ENCODE data around the gene CRTC3. TPM values are rescaled to one million over a fixed set of nuclear protein-coding genes. Genes with fewer than 3 reads are reported as not detected.

Gene CRTC3
- total and polyA plus RNA-seq, 4 donors, result 12.9 to 82.2 (median 44.0) TPM

GRCh38 chr15:90595763-90596155 lies 66.0 kb downstream of the CRTC3 start:
- Histone ChIP-seq H3K27ac (ENCODE audit: low read depth in 1 of 2, low read length in 2 of 2) (peak overlapping the region; percentile 2 to 68), H3K36me3 (ENCODE audit: control insufficient read depth in 1 of 2, insufficient read depth in 2 of 2, low read length in 1 of 2) (no peaks in the 10 kb centered on the region), H3K4me3 (ENCODE audit: low read length in 2 of 2) (no peak overlapping the region), H3K27me3 (ENCODE audit: control insufficient read depth in 1 of 2, insufficient read depth in 2 of 2, low read length in 1 of 2) (no peaks in the 10 kb centered on the region), H3K9me3 (ENCODE audit: control insufficient read depth, low read length) (no peaks in the 10 kb centered on the region), H3K4me1 (ENCODE audit: control insufficient read depth in 1 of 2, insufficient read depth in 2 of 2, low read length in 2 of 2) (peaks cover 2 to 8% of the 10 kb centered on the region in 2 donors)
- no peak for ATAC-seq (ENCODE audit: low FRiP score)
- WGBS, 2 donors, result 64 to 70% methylated on average over 7 of the region's 7 CpGs
- intact Hi-C loops (cut with DNase I), result loop anchor here (5.0 to 10.0 kb wide), 2 partner anchors 38 to 201 kb away; no protein-coding TSS in a partner anchor
- DNase-seq, result no peak

DNA sequence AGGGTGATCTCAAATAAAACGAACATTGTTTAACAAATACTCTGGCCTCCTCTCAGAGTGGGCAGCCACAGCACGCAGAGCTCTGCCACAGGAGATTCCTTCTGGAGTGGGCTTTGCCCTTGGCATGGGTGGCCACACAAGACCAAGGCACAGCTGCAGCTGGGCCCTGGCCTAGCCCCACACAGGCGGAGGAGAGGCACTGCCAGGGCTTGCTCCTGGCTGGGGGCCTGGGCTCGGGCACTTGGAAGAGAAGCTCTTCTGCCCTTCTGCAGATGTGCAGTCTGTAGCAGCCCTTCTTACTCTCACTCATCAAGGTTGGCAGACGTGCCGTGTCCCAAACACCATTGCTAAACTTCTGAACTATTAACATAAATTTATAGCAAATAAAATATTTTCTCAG lies 67.2 kb downstream of the CRTC3 start:
- intact Hi-C loops (cut with DNase I), result loop anchor here (5.0 to 10.0 kb wide), 2 partner anchors 40 to 202 kb away; no protein-coding TSS in a partner anchor
- no peaks in the 10 kb centered on the region for H3K36me3 ChIP-seq (ENCODE audit: control insufficient read depth in 1 of 2, insufficient read depth in 2 of 2, low read length in 1 of 2)
- no peaks in the 10 kb centered on the region for H3K9me3 ChIP-seq (ENCODE audit: control insufficient read depth, low read length)
- H3K4me1 ChIP-seq (ENCODE audit: control insufficient read depth in 1 of 2, insufficient read depth in 2 of 2, low read length in 2 of 2), result peaks cover 0 to 8% of the 10 kb centered on the region in 2 donors
- peak; percentile 27 for ATAC-seq (ENCODE audit: low FRiP score)
- no peak overlapping the region for H3K4me3 ChIP-seq (ENCODE audit: low read length in 2 of 2)
- H3K27me3 ChIP-seq (ENCODE audit: control insufficient read depth in 1 of 2, insufficient read depth in 2 of 2, low read length in 1 of 2), result no peaks in the 10 kb centered on the region
- peak overlapping the region; percentile 43 to 46 for H3K27ac ChIP-seq (ENCODE audit: low read depth in 1 of 2, low read length in 2 of 2)
- 16 to 17% methylated on average over 6 of the region's 6 CpGs for WGBS, 2 donors
- no peak for DNase-seq

DNA sequence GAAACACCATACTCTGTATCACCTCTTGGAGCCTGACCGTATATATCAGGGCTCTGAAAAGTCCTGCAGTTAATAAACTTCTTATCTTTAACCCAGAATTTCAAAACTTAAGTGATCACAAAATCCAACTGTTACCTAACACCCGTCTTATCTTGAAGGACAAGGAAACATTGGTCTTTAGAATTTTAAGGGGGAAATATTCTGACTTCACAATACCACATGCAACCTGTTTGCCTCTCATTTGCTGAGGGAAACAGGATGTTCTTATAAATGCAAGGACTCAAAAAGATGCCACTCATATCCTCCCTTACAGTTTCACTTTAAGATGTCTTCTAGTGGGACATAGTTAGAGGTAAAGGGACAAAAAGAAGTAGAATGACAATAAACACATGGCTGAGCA lies 67.9 kb downstream of the CRTC3 start:
- DNase-seq, result no peak
- Histone ChIP-seq H3K36me3 (ENCODE audit: control insufficient read depth in 1 of 2, insufficient read depth in 2 of 2, low read length in 1 of 2) (no peaks in the 10 kb centered on the region), H3K4me1 (ENCODE audit: control insufficient read depth in 1 of 2, insufficient read depth in 2 of 2, low read length in 2 of 2) (peaks cover 0 to 8% of the 10 kb centered on the region in 2 donors), H3K27ac (ENCODE audit: low read depth in 1 of 2, low read length in 2 of 2) (peak overlapping the region; percentile 8 to 87), H3K27me3 (ENCODE audit: control insufficient read depth in 1 of 2, insufficient read depth in 2 of 2, low read length in 1 of 2) (no peaks in the 10 kb centered on the region), H3K4me3 (ENCODE audit: low read length in 2 of 2) (no peak overlapping the region), H3K9me3 (ENCODE audit: control insufficient read depth, low read length) (no peaks in the 10 kb centered on the region)
- intact Hi-C loops (cut with DNase I), result loop anchor here (5.0 to 10.0 kb wide), 2 partner anchors 40 to 203 kb away; no protein-coding TSS in a partner anchor
- WGBS, 2 donors, result 61 to 65% methylated on average over 2 of the region's 2 CpGs
- no peak for ATAC-seq (ENCODE audit: low FRiP score)

DNA sequence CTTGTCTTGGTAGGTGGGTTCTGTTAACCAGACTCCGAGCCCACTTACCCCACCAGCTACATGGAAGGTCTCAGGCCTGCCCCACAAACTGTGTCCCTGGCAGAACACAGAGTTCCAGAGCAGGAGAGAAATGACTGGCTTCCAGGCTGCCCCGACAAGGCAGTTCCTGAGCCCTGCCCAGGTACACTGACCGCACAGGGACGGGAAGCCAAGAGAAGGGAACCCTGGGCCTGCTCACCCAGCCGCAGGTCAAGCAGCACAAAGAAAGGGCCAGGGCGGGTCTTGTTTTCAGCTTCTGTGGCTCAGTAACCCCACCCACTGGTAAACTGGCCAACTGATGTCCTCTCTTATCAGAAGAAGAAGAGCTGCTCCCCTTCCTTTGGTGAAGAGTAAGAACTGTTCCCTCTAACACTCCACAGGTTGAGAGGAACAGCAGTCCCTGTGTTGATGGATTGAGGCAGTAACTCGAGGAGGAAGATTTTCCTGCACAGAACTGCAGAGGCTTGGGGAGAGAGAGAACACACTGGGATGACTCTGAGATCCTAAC lies 68.4 kb downstream of the CRTC3 start:
- Histone ChIP-seq H3K27ac (ENCODE audit: low read depth in 1 of 2, low read length in 2 of 2) (peak overlapping the region; percentile 8 to 87), H3K27me3 (ENCODE audit: control insufficient read depth in 1 of 2, insufficient read depth in 2 of 2, low read length in 1 of 2) (no peaks in the 10 kb centered on the region), H3K36me3 (ENCODE audit: control insufficient read depth in 1 of 2, insufficient read depth in 2 of 2, low read length in 1 of 2) (no peaks in the 10 kb centered on the region), H3K4me1 (ENCODE audit: control insufficient read depth in 1 of 2, insufficient read depth in 2 of 2, low read length in 2 of 2) (peaks cover 0 to 8% of the 10 kb centered on the region in 2 donors), H3K4me3 (ENCODE audit: low read length in 2 of 2) (no peak overlapping the region), H3K9me3 (ENCODE audit: control insufficient read depth, low read length) (no peaks in the 10 kb centered on the region)
- no peak for ATAC-seq (ENCODE audit: low FRiP score)
- 61 to 69% methylated on average over 7 of the region's 7 CpGs for WGBS, 2 donors
- intact Hi-C loops (cut with DNase I), result loop anchor here (5.0 to 10.0 kb wide), 2 partner anchors 41 to 203 kb away; no protein-coding TSS in a partner anchor
- DNase-seq, result no peak

- H3K27ac ChIP-seq (ENCODE audit: low read depth in 1 of 2, low read length in 2 of 2), result peak overlapping the region in 1 of 2 donors; percentile 87
- H3K4me1 ChIP-seq (ENCODE audit: control insufficient read depth in 1 of 2, insufficient read depth in 2 of 2, low read length in 2 of 2), result peaks cover 0 to 8% of the 10 kb centered on the region in 2 donors
- ATAC-seq (ENCODE audit: low FRiP score), result no peak
- H3K36me3 ChIP-seq (ENCODE audit: control insufficient read depth in 1 of 2, insufficient read depth in 2 of 2, low read length in 1 of 2), result no peaks in the 10 kb centered on the region
- no peak for DNase-seq
- intact Hi-C loops (cut with DNase I), result loop anchor here (5.0 to 10.0 kb wide), 2 partner anchors 41 to 204 kb away; no protein-coding TSS in a partner anchor
- no peaks in the 10 kb centered on the region for H3K27me3 ChIP-seq (ENCODE audit: control insufficient read depth in 1 of 2, insufficient read depth in 2 of 2, low read length in 1 of 2)
- 87 to 90% methylated on average over 10 of the region's 10 CpGs for WGBS, 2 donors
- no peaks in the 10 kb centered on the region for H3K9me3 ChIP-seq (ENCODE audit: control insufficient read depth, low read length)
- no peak overlapping the region for H3K4me3 ChIP-seq (ENCODE audit: low read length in 2 of 2)
Measured at GRCh38 chr15:90598679-90599078, 69.0 kb downstream of the CRTC3 start.

GRCh38 chr15:90599116-90599515 lies 69.4 kb downstream of the CRTC3 start:
- no peaks in the 10 kb centered on the region for H3K9me3 ChIP-seq (ENCODE audit: control insufficient read depth, low read length)
- DNase-seq (no peak), ATAC-seq (ENCODE audit: low FRiP score) (no peak)
- no peaks in the 10 kb centered on the region for H3K27me3 ChIP-seq (ENCODE audit: control insufficient read depth in 1 of 2, insufficient read depth in 2 of 2, low read length in 1 of 2)
- intact Hi-C loops (cut with DNase I), result loop anchor here (5.0 to 10.0 kb wide), 2 partner anchors 42 to 204 kb away; no protein-coding TSS in a partner anchor
- no peaks in the 10 kb centered on the region for H3K36me3 ChIP-seq (ENCODE audit: control insufficient read depth in 1 of 2, insufficient read depth in 2 of 2, low read length in 1 of 2)
- WGBS, 2 donors, result 66 to 67% methylated on average over 4 of the region's 4 CpGs
- H3K4me3 ChIP-seq (ENCODE audit: low read length in 2 of 2), result no peak overlapping the region
- H3K27ac ChIP-seq (ENCODE audit: low read depth in 1 of 2, low read length in 2 of 2), result peak overlapping the region in 1 of 2 donors; percentile 6
- peaks cover 0 to 8% of the 10 kb centered on the region in 2 donors for H3K4me1 ChIP-seq (ENCODE audit: control insufficient read depth in 1 of 2, insufficient read depth in 2 of 2, low read length in 2 of 2)

- H3K27me3 ChIP-seq (ENCODE audit: control insufficient read depth in 1 of 2, insufficient read depth in 2 of 2, low read length in 1 of 2), result no peaks in the 10 kb centered on the region
- ATAC-seq (ENCODE audit: low FRiP score) (no peak), DNase-seq (no peak)
- WGBS, 2 donors, result 65 to 70% methylated on average over 6 of the region's 6 CpGs
- no peak overlapping the region for H3K4me3 ChIP-seq (ENCODE audit: low read length in 2 of 2)
- peaks cover 0 to 8% of the 10 kb centered on the region in 2 donors for H3K4me1 ChIP-seq (ENCODE audit: control insufficient read depth in 1 of 2, insufficient read depth in 2 of 2, low read length in 2 of 2)
- H3K36me3 ChIP-seq (ENCODE audit: control insufficient read depth in 1 of 2, insufficient read depth in 2 of 2, low read length in 1 of 2), result no peaks in the 10 kb centered on the region
- peak overlapping the region in 1 of 2 donors; percentile 7 for H3K27ac ChIP-seq (ENCODE audit: low read depth in 1 of 2, low read length in 2 of 2)
- intact Hi-C loops (cut with DNase I), result loop anchor here (5.0 to 10.0 kb wide), 4 partner anchors 42 to 205 kb away; no protein-coding TSS in a partner anchor
- no peaks in the 10 kb centered on the region for H3K9me3 ChIP-seq (ENCODE audit: control insufficient read depth, low read length)
Measured at GRCh38 chr15:90599644-90600043, 69.9 kb downstream of the CRTC3 start.

DNA sequence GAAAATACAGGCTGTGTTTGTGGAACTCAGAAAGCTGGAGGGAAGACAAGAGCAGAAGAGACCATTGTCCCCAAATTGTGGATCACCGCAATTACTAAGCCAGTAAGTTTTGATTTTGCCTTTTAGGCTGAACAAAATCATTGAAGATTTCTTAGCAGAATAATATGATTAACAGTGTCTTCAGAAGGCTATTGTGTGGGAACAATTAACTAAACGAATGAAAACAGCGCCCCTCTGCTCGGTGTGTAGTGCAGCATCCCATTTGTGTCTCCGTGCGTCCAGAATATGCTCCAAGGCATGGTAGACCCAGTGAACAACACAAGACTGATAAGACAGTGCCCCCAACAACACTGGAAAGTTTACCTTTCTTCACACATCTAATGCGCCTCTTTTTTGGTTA lies 71.2 kb downstream of the CRTC3 start:
- WGBS, 2 donors, result 91 to 93% methylated on average over 7 of the region's 7 CpGs
- intact Hi-C loops (cut with DNase I), result loop anchor here (5.0 to 10.0 kb wide), 2 partner anchors 66 to 69 kb away; no protein-coding TSS in a partner anchor
- Histone ChIP-seq H3K36me3 (ENCODE audit: control insufficient read depth in 1 of 2, insufficient read depth in 2 of 2, low read length in 1 of 2) (no peaks in the 10 kb centered on the region), H3K9me3 (ENCODE audit: control insufficient read depth, low read length) (no peaks in the 10 kb centered on the region), H3K27me3 (ENCODE audit: control insufficient read depth in 1 of 2, insufficient read depth in 2 of 2, low read length in 1 of 2) (no peaks in the 10 kb centered on the region), H3K27ac (ENCODE audit: low read depth in 1 of 2, low read length in 2 of 2) (no peak overlapping the region), H3K4me3 (ENCODE audit: low read length in 2 of 2) (no peak overlapping the region), H3K4me1 (ENCODE audit: control insufficient read depth in 1 of 2, insufficient read depth in 2 of 2, low read length in 2 of 2) (peaks cover 0 to 3% of the 10 kb centered on the region in 2 donors)
- DNase-seq, result no peak
- no peak for ATAC-seq (ENCODE audit: low FRiP score)

DNA sequence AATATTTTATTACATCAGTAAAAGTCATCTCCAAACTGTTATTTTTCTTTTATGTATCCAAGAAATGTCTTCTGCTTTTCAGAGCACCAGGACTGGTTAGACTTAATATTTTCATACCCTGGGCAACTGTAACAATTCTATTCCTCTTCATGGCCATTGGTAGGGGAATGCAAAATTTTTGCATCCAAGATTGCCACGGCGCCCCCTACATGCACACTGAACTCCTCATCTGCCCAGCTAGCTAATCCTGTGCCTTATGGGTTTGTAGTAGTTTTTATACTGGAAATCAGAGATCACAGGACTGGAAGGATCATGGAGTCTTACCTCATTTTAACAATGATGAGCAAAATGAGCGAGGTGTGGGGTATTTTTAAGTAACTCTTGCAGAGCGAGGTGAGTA lies 74.2 kb downstream of the CRTC3 start:
- WGBS, 2 donors, result 90 to 92% methylated on average over 4 of the region's 4 CpGs
- H3K4me1 ChIP-seq (ENCODE audit: control insufficient read depth in 1 of 2, insufficient read depth in 2 of 2, low read length in 2 of 2), result no peaks in the 10 kb centered on the region
- peak in 1 of 2 donors; percentile 81 for DNase-seq
- intact Hi-C loops (cut with DNase I), result loop anchor here (5.0 to 10.0 kb wide), 2 partner anchors 69 to 72 kb away; no protein-coding TSS in a partner anchor
- ATAC-seq (ENCODE audit: low FRiP score), result no peak
- no peaks in the 10 kb centered on the region for H3K9me3 ChIP-seq (ENCODE audit: control insufficient read depth, low read length)
- H3K36me3 ChIP-seq (ENCODE audit: control insufficient read depth in 1 of 2, insufficient read depth in 2 of 2, low read length in 1 of 2), result no peaks in the 10 kb centered on the region
- H3K4me3 ChIP-seq (ENCODE audit: low read length in 2 of 2), result no peak overlapping the region
- no peak overlapping the region for H3K27ac ChIP-seq (ENCODE audit: low read depth in 1 of 2, low read length in 2 of 2)
- H3K27me3 ChIP-seq (ENCODE audit: control insufficient read depth in 1 of 2, insufficient read depth in 2 of 2, low read length in 1 of 2), result no peaks in the 10 kb centered on the region

Data from aorta (tissue), 5 donors.